HepG2 (cell line): ENCODE data around the gene YLPM1. TPM values are rescaled to one million over a fixed set of nuclear protein-coding genes. Genes with fewer than 3 reads are reported as not detected.

Experiments
- ATAC-seq: fragments of 200-7000 bp; cut with Tn5 transposase; 3 replicates; pipeline ENCODE4 v1.9.1; 2020; ENCODE audit warnings: mild to moderate bottlenecking, moderate library complexity
- BruUV-seq: library from RNA; stranded (reverse); fragments of 400-500 nt; replicated peaks from 2 replicates; lab custom pipeline; 2021; lab: Mats Ljungman, UMichigan
- CTCF ChIA-PET: fragments of 300-600 bp; formaldehyde crosslinking; extraction: SDS; loops from one replicate; lab custom pipeline; 2021; ENCODE audit warnings: low total read pairs, inconsistent platforms, low intra/inter-chr PET ratio; lab: Yijun Ruan, JAX
- POLR2A ChIA-PET: fragments of 350-600 bp; sonication (Branson Sonifier 250); formaldehyde crosslinking; loops from one replicate; lab custom pipeline; 2020; ENCODE audit warnings: antibody characterized with exemption, inconsistent platforms; lab: Yijun Ruan, JAX
- DNase-seq: peaks from one replicate; pipeline ENCODE4 v3.0.0-alpha.2; 2015; ENCODE audit warnings: low spot score
- FAIRE-seq: peaks from 3 replicates; lab custom pipeline; 2011; peaks lifted over from hg19 to GRCh38; lab: Jason Lieb, UNC
- H2AFZ ChIP-seq: one replicate; pipeline ENCODE4 v1.6.1; 2011; ENCODE audit warnings: low read length, inconsistent platforms
- H3K27ac ChIP-seq: fragments of 300-600 bp; 3 replicates; pipeline ENCODE4 v1.8.0; 2011; ENCODE audit warnings: mixed run types, mild to moderate bottlenecking, mixed read lengths, low read length, inconsistent platforms; ENCODE audit not compliant: insufficient read depth; ENCODE audit errors: extremely low read length
- H3K27me3 ChIP-seq, 2 experiments: fragments of 200-600 bp in 1 of 2; 2 replicates in 1 of 2; 3 replicates in 1 of 2; pipeline versions ENCODE4 v1.6.0 to v1.8.0; 2011; ENCODE audit warnings: low read length in 2 of 2, mild to moderate bottlenecking in 2 of 2, moderate library complexity in 2 of 2, inconsistent platforms in 1 of 2; ENCODE audit not compliant: insufficient read depth in 2 of 2, control insufficient read depth in 1 of 2
- H3K36me3 ChIP-seq, 2 experiments: fragments of 200-600 bp in 1 of 2; replicated peaks in 1 of 2; 2 replicates in 1 of 2; 3 replicates in 1 of 2; pipeline versions ENCODE4 v1.5.1 to v1.8.0; 2011; ENCODE audit warnings: low read length in 2 of 2, inconsistent platforms in 1 of 2; ENCODE audit not compliant: insufficient read depth in 2 of 2, control insufficient read depth in 1 of 2
- H3K4me1 ChIP-seq: 2 replicates; pipeline ENCODE4 v1.5.1; 2012; ENCODE audit warnings: low read length, inconsistent platforms; ENCODE audit not compliant: insufficient read depth
- H3K4me2 ChIP-seq: 2 replicates; pipeline ENCODE4 v1.6.0; 2011; ENCODE audit warnings: low read depth, low read length, inconsistent platforms
- H3K4me3 ChIP-seq, 3 experiments: fragments of 200-600 bp in 1 of 3; sonication (generic), shearing (Covaris generic) in 1 of 3; replicated peaks in 1 of 3; 2 replicates each; pipeline ENCODE4 v1.5.1; 2011 to 2016; ENCODE audit warnings: low read length in 3 of 3, inconsistent platforms in 2 of 3, low read depth in 2 of 3, mild to moderate bottlenecking in 2 of 3, control low read depth in 1 of 3, mixed read lengths in 1 of 3; ENCODE audit not compliant: insufficient read depth in 1 of 3
- H3K79me2 ChIP-seq: one replicate; pipeline ENCODE4 v1.6.1; 2011; ENCODE audit warnings: low read length, inconsistent platforms; ENCODE audit not compliant: insufficient read depth
- H3K9ac ChIP-seq: 2 replicates; pipeline ENCODE4 v1.6.0; 2011; ENCODE audit warnings: mild to moderate bottlenecking, low read depth, low read length, inconsistent platforms; ENCODE audit not compliant: insufficient read depth
- H3K9me3 ChIP-seq: 2 replicates; pipeline ENCODE4 v1.5.1; 2012; ENCODE audit warnings: mild to moderate bottlenecking, low read length
- H4K20me1 ChIP-seq: 2 replicates; pipeline ENCODE4 v1.6.0; 2011; ENCODE audit warnings: inconsistent platforms, mild to moderate bottlenecking, low read length, moderate library complexity; ENCODE audit not compliant: insufficient read depth
- CREB1 ChIP-seq, 2 experiments: fragments of 450-650 bp in 1 of 2; IDR thresholded peaks; 2 replicates each; pipeline ENCODE4 v1.6.1; 2016 to 2017; ENCODE audit warnings: control low read depth in 1 of 2, mild to moderate bottlenecking in 1 of 2, missing compliant biosample characterization in 1 of 2, missing genetic modification characterization in 1 of 2
- FLYWCH1 ChIP-seq: sonication (generic); formaldehyde crosslinking; IDR thresholded peaks from 2 replicates; pipeline ENCODE4 v1.8.1; 2023; ENCODE audit warnings: mild to moderate bottlenecking, missing genetic modification reagents
- KDM1A ChIP-seq: IDR thresholded peaks from 2 replicates; pipeline ENCODE4 v1.6.1; 2016; ENCODE audit warnings: missing compliant biosample characterization
- MAFF ChIP-seq: IDR thresholded peaks from 2 replicates; pipeline ENCODE4 v1.6.1; 2011; ENCODE audit warnings: low read depth, low read length, improper control_type of control experiment
- MAFK ChIP-seq, 2 experiments: IDR thresholded peaks in 1 of 2; conservative IDR thresholded peaks in 1 of 2; 2 replicates each; pipeline ENCODE4 v1.6.1; 2011; ENCODE audit warnings: improper control_type of control experiment in 2 of 2, low read length in 2 of 2
- REST ChIP-seq, 2 experiments: IDR thresholded peaks; 2 replicates each; pipeline ENCODE4 v1.6.1; 2011 to 2012; ENCODE audit warnings: low read length in 2 of 2, borderline replicate concordance in 1 of 2, low read depth in 1 of 2, mild to moderate bottlenecking in 1 of 2, moderate library complexity in 1 of 2
- ZBTB8A ChIP-seq: sonication (generic); formaldehyde crosslinking; IDR thresholded peaks from 2 replicates; pipeline ENCODE4 v1.4.0; 2020; ENCODE audit warnings: mild to moderate bottlenecking, low read depth, missing genetic modification reagents, borderline replicate concordance
- ZNF101 ChIP-seq: sonication (generic); formaldehyde crosslinking; IDR thresholded peaks from 2 replicates; pipeline ENCODE4 v1.4.0; 2020; ENCODE audit warnings: mild to moderate bottlenecking, low read depth, missing genetic modification reagents, borderline replicate concordance
- ZNF543 ChIP-seq: sonication (generic); formaldehyde crosslinking; IDR thresholded peaks from 2 replicates; pipeline ENCODE4 v1.4.0; 2020; ENCODE audit warnings: mild to moderate bottlenecking, missing genetic modification reagents
- ZNF547 ChIP-seq: sonication (generic); formaldehyde crosslinking; IDR thresholded peaks from 2 replicates; pipeline ENCODE4 v1.5.1; 2020; ENCODE audit warnings: mild to moderate bottlenecking, missing genetic modification reagents
- ZNF562 ChIP-seq: sonication (generic); formaldehyde crosslinking; IDR thresholded peaks from 2 replicates; pipeline ENCODE4 v1.8.0; 2022; ENCODE audit warnings: missing genetic modification reagents, borderline replicate concordance
- ZSCAN20 ChIP-seq: sonication (generic); formaldehyde crosslinking; IDR thresholded peaks from 2 replicates; pipeline ENCODE4 v1.4.0; 2020; ENCODE audit warnings: missing genetic modification reagents, mild to moderate bottlenecking, borderline replicate concordance
- whole genome bisulfite sequencing: methylation state at CpG from one replicate; pipeline ENCODE4 v1.1.6; 2017; ENCODE audit warnings: low lambda C conversion rate; 5-methylcytosine and 5-hydroxymethylcytosine counted together
- in situ Hi-C: cut with HindIII; loops from 2 replicates; pipeline ENCODE4 v1.10.0; 2017; ENCODE audit warnings: low pct_unique_long_range_greater_than_20kb; ENCODE audit not compliant: extremely low pct_ligation_motif_present
- intact Hi-C: fragments of 100-400 bp; cut with micrococcal nuclease; formaldehyde crosslinking; loops from one replicate; pipeline ENCODE4 v1.10.0; 2022; ENCODE audit not compliant: unreplicated experiment
- polyA plus RNA-seq, 8 experiments: library from polyadenylated mRNA; depleted of rRNA in 3 of 8; stranded (reverse) in 7 of 8; unstranded in 1 of 8; fragments of >200 nt; fragmentation: Illumina TruSeq in 4 of 8; extraction: Trizol in 4 of 8; gene quantifications; 2 replicates each; pipeline versions ENCODE4 v1.2.1 to v1.2.3, GENCODE V29; 2011 to 2016; ENCODE audit warnings: low read depth in 4 of 8, missing spikeins in 1 of 8, mixed read lengths in 1 of 8; ENCODE audit not compliant: insufficient read depth in 1 of 8
- total RNA-seq, 5 experiments: library from RNA; depleted of rRNA; stranded (reverse); fragments of >200 nt; fragmentation: Illumina TruSeq; extraction: Trizol; gene quantifications; 2 replicates each; pipeline ENCODE4 v1.2.3, GENCODE V29; 2016; ENCODE audit warnings: low read depth in 1 of 5

The YLPM1 gene
- total and polyA plus RNA-seq, 2 of the 13 experiments (the other 11 are each of a cell fraction or from before 2014, with no cell fraction given) = 6.7 to 21.9 TPM

GRCh38 chr14:74786796-74787315 lies 23.7 kb downstream of the YLPM1 start:
- no peak overlapping the region for H2AFZ ChIP-seq
- DNase-seq (no peak), FAIRE-seq (no peak)
- H3K27me3 ChIP-seq = no peaks in the 10 kb centered on the region
- no peak overlapping the region for H3K27ac ChIP-seq
- 99% methylated on average over 2 of the region's 2 CpGs for WGBS
- in situ Hi-C loops (loop anchor here (25.0 kb wide), 1 partner anchor 175 kb away; the partner anchor contains the start of gene LTBP2), intact Hi-C loops (no loop called here)
- H3K9me3 ChIP-seq = no peaks in the 10 kb centered on the region
- no peaks in the 10 kb centered on the region for H3K4me1 ChIP-seq
- ChIA-PET CTCF (no interaction called here), POLR2A (no interaction called here)
- H3K4me3 ChIP-seq = no peak overlapping the region
- H4K20me1 ChIP-seq = no peaks in the 10 kb centered on the region
- no peak overlapping the region for H3K4me2 ChIP-seq
- BruUV-seq = no TSS peak
- TF ChIP-seq ZBTB8A (CRISPR knock-in tag) = no peak
- TF ChIP-seq MAFK (conservative IDR thresholded peaks at IDR 0.05 in 1 of 2, IDR thresholded peaks at IDR 0.05 in 1 of 2; ENCODE audit: low read length in 2 of 2) = peak; percentile 36 to 62; a peak in 3 of 4 replicates
- peak; percentile 38; the same call in 1 of the 2 replicates for TF ChIP-seq MAFF
- TF ChIP-seq, all 625 proteins: peak for 2
- H3K36me3 ChIP-seq = peaks cover 13 to 63% of the 10 kb centered on the region in 2 experiments
- peaks cover 6% of the 10 kb centered on the region for H3K79me2 ChIP-seq
- H3K9ac ChIP-seq = no peak overlapping the region
- ATAC-seq = no peak

GRCh38 chr14:74792249-74793039 lies 29.3 kb downstream of the YLPM1 start:
- CTCF ChIA-PET = no interaction called here
- DNase-seq (no peak), FAIRE-seq (no peak), ATAC-seq (no peak)
- no peaks in the 10 kb centered on the region for H3K4me1 ChIP-seq
- BruUV-seq = no TSS peak
- no peak overlapping the region for H3K9ac ChIP-seq
- H3K36me3 ChIP-seq = peaks cover 2 to 27% of the 10 kb centered on the region in 2 experiments; a peak in 3 of 5 replicates
- in situ Hi-C loops = loop anchor here (25.0 kb wide), 1 partner anchor 180 kb away; the partner anchor contains the start of gene LTBP2
- H2AFZ ChIP-seq = no peak overlapping the region
- 81% methylated on average over 7 of the region's 7 CpGs for WGBS
- no peak overlapping the region for H3K4me2 ChIP-seq
- intact Hi-C loops = no loop called here
- H3K27me3 ChIP-seq = no peaks in the 10 kb centered on the region
- no peak overlapping the region for H3K4me3 ChIP-seq
- POLR2A ChIA-PET = no interaction called here
- H3K27ac ChIP-seq = no peak overlapping the region
- H4K20me1 ChIP-seq = no peaks in the 10 kb centered on the region; the same call in 1 of the 2 replicates
- peaks cover 14% of the 10 kb centered on the region for H3K79me2 ChIP-seq
- H3K9me3 ChIP-seq = no peaks in the 10 kb centered on the region
- TF ChIP-seq FLYWCH1 (CRISPR knock-in tag) = no peak
- no peak for TF ChIP-seq CREB1 (IDR thresholded peaks at IDR 0.05)
- TF ChIP-seq CREB1 (CRISPR knock-in tag; IDR thresholded peaks at IDR 0.05) = no peak
- no peak for TF ChIP-seq ZSCAN20 (CRISPR knock-in tag)
- TF ChIP-seq ZNF101 = no peak
- no peak for TF ChIP-seq KDM1A (CRISPR knock-in tag)
- TF ChIP-seq REST (IDR thresholded peaks at IDR 0.05; ENCODE audit: borderline replicate concordance in 1 of 2, low read depth in 1 of 2, low read length in 2 of 2) = no peak
- no peak for TF ChIP-seq ZNF547
- TF ChIP-seq ZNF543 (CRISPR knock-in tag) = no peak
- TF ChIP-seq ZNF562 (CRISPR knock-in tag) = no peak
